Astrocyte (in vitro differentiated cells and primary cell): ENCODE results near the gene TMEM63A. TPM values are rescaled to one million over a fixed set of nuclear protein-coding genes. Genes with fewer than 3 reads are reported as not detected.
A peak's percentile ranks its signal among the peaks of the same experiment; 100 is the strongest.
"Not testable (repeated sequence)": the region's sequence is repeated elsewhere in the genome, so short reads cannot be mapped to it uniquely, and the experiment has no call there.

ENCODE experiments used
- DNase-seq: peaks from one replicate; pipeline ENCODE4 v3.0.0-alpha.2; 2010; ENCODE audit warnings: low read depth
- FAIRE-seq: peaks from 2 replicates; lab custom pipeline; 2011; peaks lifted over from hg19 to GRCh38; lab: Jason Lieb, UNC
- H2AFZ ChIP-seq: 2 replicates; pipeline ENCODE4 v1.6.0; 2012; ENCODE audit warnings: low read depth, low read length, inconsistent platforms
- H3K27ac ChIP-seq: 2 replicates; pipeline ENCODE4 v1.5.1; 2011; ENCODE audit warnings: low read depth, low read length, inconsistent platforms
- H3K27me3 ChIP-seq: 2 replicates; pipeline ENCODE4 v1.6.0; 2011; ENCODE audit warnings: low read length, inconsistent platforms; ENCODE audit not compliant: insufficient read depth
- H3K36me3 ChIP-seq: 2 replicates; pipeline ENCODE4 v1.5.1; 2011; ENCODE audit warnings: low read length, inconsistent platforms; ENCODE audit not compliant: insufficient read depth
- H3K4me1 ChIP-seq: 2 replicates; pipeline ENCODE4 v1.5.1; 2011; ENCODE audit warnings: low read length, inconsistent platforms; ENCODE audit not compliant: insufficient read depth
- H3K4me2 ChIP-seq: 2 replicates; pipeline ENCODE4 v1.6.0; 2012; ENCODE audit warnings: low read length, inconsistent platforms
- H3K4me3 ChIP-seq: 2 replicates; pipeline ENCODE4 v1.5.1; 2011; ENCODE audit warnings: low read depth, mild to moderate bottlenecking, low read length, inconsistent platforms; ENCODE audit not compliant: insufficient read depth
- H3K79me2 ChIP-seq: 2 replicates; pipeline ENCODE4 v1.6.0; 2012; ENCODE audit warnings: mild to moderate bottlenecking, low read length, inconsistent platforms; ENCODE audit not compliant: insufficient read depth
- H3K9ac ChIP-seq: 2 replicates; pipeline ENCODE4 v1.6.0; 2012; ENCODE audit warnings: mild to moderate bottlenecking, low read length, inconsistent platforms
- H3K9me3 ChIP-seq: 2 replicates; pipeline ENCODE4 v1.5.1; 2012; ENCODE audit warnings: low read depth, mild to moderate bottlenecking, low read length, inconsistent platforms; ENCODE audit not compliant: insufficient read depth
- H4K20me1 ChIP-seq: 2 replicates; pipeline ENCODE4 v1.6.0; 2012; ENCODE audit warnings: low read length, inconsistent platforms; ENCODE audit not compliant: insufficient read depth
- H3K27ac Mint-ChIP-seq: one replicate; pipeline ENCODE4 v1.8.0; 2021; ENCODE audit warnings: mild to moderate bottlenecking, mixed read lengths; ENCODE audit not compliant: unreplicated experiment
- H3K27me3 Mint-ChIP-seq: one replicate; pipeline ENCODE4 v1.8.0; 2021; ENCODE audit warnings: low read depth, mixed read lengths; ENCODE audit not compliant: unreplicated experiment
- H3K36me3 Mint-ChIP-seq: one replicate; pipeline ENCODE4 v1.8.0; 2021; ENCODE audit warnings: low read depth, mixed read lengths; ENCODE audit not compliant: unreplicated experiment
- H3K4me1 Mint-ChIP-seq: one replicate; pipeline ENCODE4 v1.8.0; 2021; ENCODE audit warnings: low read depth, mixed read lengths; ENCODE audit not compliant: unreplicated experiment
- H3K4me3 Mint-ChIP-seq: one replicate; pipeline ENCODE4 v1.8.0; 2021; ENCODE audit warnings: mild to moderate bottlenecking, moderate library complexity, mixed read lengths; ENCODE audit not compliant: unreplicated experiment
- H3K9me3 Mint-ChIP-seq: one replicate; pipeline ENCODE4 v1.8.0; 2021; ENCODE audit warnings: mild to moderate bottlenecking, mixed read lengths; ENCODE audit not compliant: unreplicated experiment
- CTCF ChIP-seq: IDR thresholded peaks from 2 replicates; pipeline ENCODE4 v1.5.1; 2011; ENCODE audit warnings: low read depth, mild to moderate bottlenecking, inconsistent platforms, low read length, moderate library complexity; ENCODE audit not compliant: insufficient read depth
- EZH2 ChIP-seq: IDR thresholded peaks from 2 replicates; pipeline ENCODE4 v1.6.1; 2012; ENCODE audit warnings: mild to moderate bottlenecking, low read length, inconsistent platforms; ENCODE audit not compliant: insufficient read depth
- total RNA-seq: library from RNA; stranded (reverse); gene quantifications from 2 replicates; pipeline ENCODE4 v1.2.1, GENCODE V29; 2021

TMEM63A gene
- total RNA-seq, 1 donor from 2014 or later: 28.7 TPM

GRCh38 chr1:225816643-225817538 lies 65.3 kb downstream of the TMEM63A start:
- no peaks in the 10 kb centered on the region for H3K27me3 ChIP-seq
- peaks cover 17% of the 10 kb centered on the region for H4K20me1 ChIP-seq
- H2AFZ ChIP-seq: peak overlapping the region; percentile 70
- peak overlapping the region; percentile 81 for H3K27ac Mint-ChIP-seq
- H3K4me1 Mint-ChIP-seq: peaks cover 46% of the 10 kb centered on the region
- peaks cover 20% of the 10 kb centered on the region for H3K4me1 ChIP-seq
- peak overlapping the region; percentile 24 for H3K27ac ChIP-seq
- H3K36me3 ChIP-seq: no peaks in the 10 kb centered on the region
- no peaks in the 10 kb centered on the region for H3K9me3 ChIP-seq
- H3K4me3 ChIP-seq: no peak overlapping the region
- FAIRE-seq: no peak
- no peak for TF ChIP-seq EZH2
- no peak for TF ChIP-seq CTCF
- peak overlapping the region; percentile 38 for H3K4me2 ChIP-seq
- peaks cover 13% of the 10 kb centered on the region for H3K79me2 ChIP-seq
- peaks cover 9% of the 10 kb centered on the region for H3K36me3 Mint-ChIP-seq
- DNase-seq: no peak
- H3K9ac ChIP-seq: peak overlapping the region; percentile 58
- no peaks in the 10 kb centered on the region for H3K9me3 Mint-ChIP-seq
- H3K27me3 Mint-ChIP-seq: no peaks in the 10 kb centered on the region
- no peak overlapping the region for H3K4me3 Mint-ChIP-seq

- Histone ChIP-seq H3K9me3 (no peaks in the 10 kb centered on the region), H4K20me1 (peaks cover 19% of the 10 kb centered on the region), H3K79me2 (peaks cover 18% of the 10 kb centered on the region), H3K4me3 (no peak overlapping the region), H3K9ac (no peak overlapping the region), H2AFZ (no peak overlapping the region), H3K36me3 (no peaks in the 10 kb centered on the region), H3K27ac (no peak overlapping the region), H3K4me1 (peaks cover 27% of the 10 kb centered on the region), H3K27me3 (no peaks in the 10 kb centered on the region), H3K4me2 (no peak overlapping the region)
- FAIRE-seq (no peak), DNase-seq (no peak)
- H3K27ac Mint-ChIP-seq: no peak overlapping the region
- H3K36me3 Mint-ChIP-seq: peaks cover 9% of the 10 kb centered on the region
- no peak for TF ChIP-seq EZH2
- no peak for TF ChIP-seq CTCF
- H3K4me3 Mint-ChIP-seq: no peak overlapping the region
- no peaks in the 10 kb centered on the region for H3K27me3 Mint-ChIP-seq
- peaks cover 2% of the 10 kb centered on the region for H3K9me3 Mint-ChIP-seq
- peaks cover 49% of the 10 kb centered on the region for H3K4me1 Mint-ChIP-seq
Measured at GRCh38 chr1:225815526-225816178, 66.5 kb downstream of the TMEM63A start.

DNA sequence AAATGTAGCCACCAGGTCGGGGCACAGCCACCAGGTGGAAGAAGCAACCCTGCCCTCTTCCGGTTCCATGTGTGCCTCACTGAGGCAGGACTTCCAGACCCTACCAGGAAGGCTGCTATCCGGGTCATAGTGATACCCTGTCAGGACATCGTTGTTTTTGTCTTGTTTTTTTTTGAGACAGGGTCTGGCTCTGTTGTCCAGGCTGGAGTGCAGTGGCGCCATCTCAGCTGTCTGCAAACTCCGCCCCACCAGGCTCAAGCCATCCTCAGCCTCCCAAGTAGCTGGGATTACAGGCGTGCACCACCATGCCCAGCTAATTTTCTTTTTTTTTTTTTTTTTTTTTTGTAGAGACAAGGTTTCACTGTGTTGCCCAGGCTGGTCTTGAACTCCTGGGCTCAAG lies 67.1 kb downstream of the TMEM63A start:
- FAIRE-seq, H3K4me3 Mint-ChIP-seq, H3K9ac ChIP-seq, H3K27me3 Mint-ChIP-seq, DNase-seq, H3K4me2 ChIP-seq, H3K27ac Mint-ChIP-seq, H3K27ac ChIP-seq, H3K9me3 ChIP-seq, H3K4me3 ChIP-seq, H3K27me3 ChIP-seq, H3K36me3 ChIP-seq, H3K9me3 Mint-ChIP-seq, H3K36me3 Mint-ChIP-seq, H2AFZ ChIP-seq: not testable (repeated sequence)
- H4K20me1 ChIP-seq: peaks cover 19% of the 10 kb centered on the region
- H3K4me1 ChIP-seq: peaks cover 27% of the 10 kb centered on the region
- H3K79me2 ChIP-seq: peaks cover 18% of the 10 kb centered on the region
- H3K4me1 Mint-ChIP-seq: peaks cover 44% of the 10 kb centered on the region
